CD4-positive, alpha-beta memory T cell (primary cell): ENCODE results near the gene ELP4. TPM values are rescaled to one million over a fixed set of nuclear protein-coding genes. Genes with fewer than 3 reads are reported as not detected.

ENCODE experiments used
- CTCF ChIA-PET: fragments of 350-600 bp; sonication (Branson Sonifier 250); formaldehyde crosslinking; loops from one replicate; lab custom pipeline; 2021; ENCODE audit warnings: inconsistent platforms; ENCODE audit not compliant: partially characterized antibody; lab: Charles Lee
- POLR2A ChIA-PET: fragments of 350-600 bp; sonication (Branson Sonifier 250); formaldehyde crosslinking; loops from one replicate; lab custom pipeline; 2021; ENCODE audit not compliant: partially characterized antibody; lab: Charles Lee
- DNase-seq, 5 donors: peaks; one replicate each; pipeline versions ENCODE4 v3.0.0 to v3.0.0-alpha.2; 2020 to 2022; ENCODE audit warnings: mixed read lengths in 1 of 5
- H3K27ac ChIP-seq: one replicate; pipeline ENCODE4 v1.7.0; 2013; ENCODE audit warnings: low read depth, low read length
- H3K27me3 ChIP-seq: 2 replicates; pipeline ENCODE4 v1.7.0; 2013; ENCODE audit warnings: mild to moderate bottlenecking, low read length, moderate library complexity; ENCODE audit not compliant: insufficient read depth
- H3K36me3 ChIP-seq: 2 replicates; pipeline ENCODE4 v1.7.0; 2013; ENCODE audit warnings: mild to moderate bottlenecking, low read length, moderate library complexity; ENCODE audit not compliant: insufficient read depth
- H3K4me1 ChIP-seq: 2 replicates; pipeline ENCODE4 v1.7.0; 2013; ENCODE audit warnings: mild to moderate bottlenecking, low read length, moderate library complexity; ENCODE audit not compliant: insufficient read depth
- H3K4me3 ChIP-seq, 2 donors: one replicate each; pipeline ENCODE4 v1.7.0; 2013; ENCODE audit warnings: low read length in 2 of 2, mild to moderate bottlenecking in 1 of 2
- H3K9me3 ChIP-seq, 2 donors: one replicate each; pipeline ENCODE4 v1.7.0; 2013; ENCODE audit warnings: low read length in 2 of 2, control low read depth in 1 of 2; ENCODE audit not compliant: control insufficient read depth in 1 of 2
- H3K27ac Mint-ChIP-seq, 7 donors: one replicate each; pipeline ENCODE4 v1.8.0; 2020 to 2021; ENCODE audit warnings: mixed read lengths in 7 of 7, mild to moderate bottlenecking in 6 of 7, inconsistent platforms in 3 of 7, moderate library complexity in 3 of 7
- H3K27me3 Mint-ChIP-seq, 2 donors: one replicate each; pipeline ENCODE4 v1.8.0; 2020 to 2021; ENCODE audit warnings: mixed read lengths in 2 of 2
- H3K36me3 Mint-ChIP-seq, 2 donors: one replicate each; pipeline ENCODE4 v1.8.0; 2020 to 2021; ENCODE audit warnings: mixed read lengths in 2 of 2, inconsistent platforms in 1 of 2, mild to moderate bottlenecking in 1 of 2
- H3K4me1 Mint-ChIP-seq, 4 donors: one replicate each; pipeline ENCODE4 v1.8.0; 2020 to 2021; ENCODE audit warnings: mixed read lengths in 4 of 4, mild to moderate bottlenecking in 1 of 4
- H3K4me3 Mint-ChIP-seq, 8 donors: one replicate each; pipeline ENCODE4 v1.8.0; 2020 to 2021; ENCODE audit warnings: mixed read lengths in 8 of 8, mild to moderate bottlenecking in 7 of 8, moderate library complexity in 6 of 8, inconsistent platforms in 3 of 8
- H3K9me3 Mint-ChIP-seq, 8 donors: one replicate each; pipeline ENCODE4 v1.8.0; 2020 to 2021; ENCODE audit warnings: mixed read lengths in 8 of 8, mild to moderate bottlenecking in 5 of 8, inconsistent platforms in 3 of 8, moderate library complexity in 1 of 8
- intact Hi-C: fragments of 100-400 bp; cut with micrococcal nuclease; formaldehyde crosslinking; loops from one replicate; pipeline ENCODE4 v1.15.1; 2023
- polyA plus RNA-seq, 2 donors: library from polyadenylated mRNA; unstranded; fragments of 300-500 nt; fragmentation: Illumina TruSeq; gene quantifications; one replicate each; pipeline ENCODE4 v1.2.3, GENCODE V29; 2021
- total RNA-seq, 2 experiments: library from RNA; stranded (reverse); gene quantifications; one replicate each; pipeline ENCODE4 v1.2.3, GENCODE V29; 2021

The ELP4 gene
- total and polyA plus RNA-seq, 4 experiments from 2014 or later = 18.1 to 29.0 (median 19.1) TPM

DNA sequence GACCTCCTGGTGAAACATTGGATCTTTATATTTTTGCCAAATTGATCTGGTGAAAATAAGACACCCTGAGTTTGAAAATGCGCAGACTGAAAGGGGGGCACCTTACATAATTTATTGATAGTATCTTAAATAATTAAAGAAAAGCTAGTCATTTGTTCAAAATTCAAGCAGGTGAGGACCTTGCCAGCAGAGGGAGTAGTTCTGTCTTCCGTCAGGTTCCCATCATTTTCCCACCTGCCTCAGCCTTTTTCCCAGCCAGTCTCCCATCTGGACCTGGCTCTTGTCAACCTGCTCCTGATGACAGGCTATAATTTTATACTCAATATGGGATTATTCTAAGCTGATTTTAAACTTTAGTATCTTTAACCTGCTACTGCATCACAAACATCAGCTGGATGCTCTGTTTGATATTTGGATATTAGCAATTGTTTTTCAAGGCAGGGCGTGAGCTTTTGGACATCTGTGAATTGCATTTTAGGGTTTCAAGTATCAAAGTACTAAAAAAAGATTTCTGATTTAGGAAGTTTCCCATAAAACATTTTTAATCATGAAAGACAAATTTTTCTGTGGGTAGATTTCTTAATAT lies 132.0 kb downstream of the ELP4 start:
- no peak for DNase-seq
- Mint-ChIP-seq H3K4me3 (no peak overlapping the region), H3K27ac (no peak overlapping the region), H3K27me3 (no peaks in the 10 kb centered on the region), H3K4me1 (no peaks in the 10 kb centered on the region), H3K36me3 (peaks cover 4 to 7% of the 10 kb centered on the region in 2 donors), H3K9me3 (no peaks in the 10 kb centered on the region)
- ChIA-PET POLR2A (no interaction called here), CTCF (interaction anchor here (0.6 to 2.8 kb wide), 3 partner anchors 9 to 332 kb away, joined by 3 to 9 read pairs (median 3); no protein-coding TSS in a partner anchor)
- Histone ChIP-seq H3K27ac (no peak overlapping the region), H3K4me1 (no peaks in the 10 kb centered on the region), H3K9me3 (no peaks in the 10 kb centered on the region), H3K36me3 (no peaks in the 10 kb centered on the region), H3K4me3 (no peak overlapping the region), H3K27me3 (no peaks in the 10 kb centered on the region)
- intact Hi-C loops = no loop called here

DNA sequence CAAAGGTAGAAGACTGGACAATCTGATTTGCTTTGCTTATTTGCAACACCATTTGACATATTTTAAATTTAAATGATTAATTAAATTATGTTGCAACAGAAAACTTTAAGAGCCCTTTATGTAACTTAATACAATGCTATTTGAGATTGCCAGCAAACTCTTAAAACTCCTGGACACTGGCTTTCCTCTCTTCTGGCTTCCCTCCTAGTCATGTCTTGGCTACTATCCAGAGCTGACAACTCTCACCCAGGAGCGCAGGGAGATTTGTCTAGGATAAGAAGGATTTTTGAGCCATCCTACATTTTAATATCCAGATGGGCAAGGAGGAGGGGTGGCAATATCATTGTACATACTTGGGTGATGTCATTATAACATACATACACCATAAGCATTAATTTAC lies 134.3 kb downstream of the ELP4 start:
- intact Hi-C loops = no loop called here
- Histone ChIP-seq H3K36me3 (no peaks in the 10 kb centered on the region), H3K27ac (no peak overlapping the region), H3K9me3 (no peaks in the 10 kb centered on the region), H3K27me3 (no peaks in the 10 kb centered on the region), H3K4me3 (no peak overlapping the region), H3K4me1 (no peaks in the 10 kb centered on the region)
- Mint-ChIP-seq H3K36me3 (peaks cover 0 to 7% of the 10 kb centered on the region in 2 donors), H3K27ac (no peak overlapping the region), H3K4me1 (no peaks in the 10 kb centered on the region), H3K9me3 (no peaks in the 10 kb centered on the region), H3K27me3 (no peaks in the 10 kb centered on the region), H3K4me3 (no peak overlapping the region)
- DNase-seq = no peak
- ChIA-PET CTCF (no interaction called here), POLR2A (no interaction called here)

DNA sequence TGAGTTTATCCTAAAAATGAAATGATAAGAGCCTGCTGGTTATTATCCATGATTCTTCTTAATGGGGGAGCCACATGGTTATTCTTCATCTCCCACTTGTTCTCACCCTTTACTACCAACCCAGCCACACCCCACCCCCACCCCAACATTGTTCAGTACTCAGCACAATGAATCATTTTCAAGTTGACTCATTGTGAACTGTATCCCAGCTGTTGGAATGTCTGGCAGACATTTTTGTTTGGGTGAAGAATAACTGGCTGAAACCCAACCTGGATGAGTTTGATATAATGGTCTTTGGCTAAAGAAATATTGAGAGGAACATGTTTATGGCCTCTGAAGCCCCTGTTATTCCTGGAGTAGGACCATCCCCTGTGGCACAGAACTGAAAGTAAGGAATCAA lies 136.2 kb downstream of the ELP4 start:
- peaks cover 11 to 14% of the 10 kb centered on the region in 2 donors for H3K36me3 Mint-ChIP-seq
- no peak overlapping the region for H3K27ac ChIP-seq
- no peak overlapping the region for H3K4me3 ChIP-seq
- intact Hi-C loops = no loop called here
- no peaks in the 10 kb centered on the region for H3K27me3 ChIP-seq
- DNase-seq = no peak
- no peaks in the 10 kb centered on the region for H3K4me1 ChIP-seq
- no peaks in the 10 kb centered on the region for H3K9me3 ChIP-seq
- POLR2A ChIA-PET = no interaction called here
- no peaks in the 10 kb centered on the region for H3K4me1 Mint-ChIP-seq
- H3K4me3 Mint-ChIP-seq = no peak overlapping the region
- H3K36me3 ChIP-seq = peaks cover 5% of the 10 kb centered on the region
- H3K9me3 Mint-ChIP-seq = no peaks in the 10 kb centered on the region
- no peak overlapping the region for H3K27ac Mint-ChIP-seq
- no peaks in the 10 kb centered on the region for H3K27me3 Mint-ChIP-seq
- CTCF ChIA-PET = no interaction called here

DNA sequence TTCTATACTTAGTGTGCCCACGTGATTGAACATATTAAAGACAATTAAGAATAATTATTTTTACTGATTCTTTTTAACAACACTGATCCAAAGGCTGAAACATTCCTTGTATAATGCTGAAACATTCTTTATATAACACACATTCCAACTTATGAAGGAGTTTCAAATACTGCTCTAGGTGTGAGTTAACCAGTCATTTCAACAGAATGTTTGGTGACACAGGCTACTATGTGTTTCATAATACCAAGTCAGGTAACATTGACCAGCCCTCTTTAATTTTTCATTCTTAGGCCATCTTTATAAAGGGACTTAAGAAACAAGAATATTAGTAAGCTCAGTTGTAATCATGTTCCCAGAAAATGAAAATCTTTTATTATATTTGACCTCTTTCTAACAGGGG lies 136.6 kb downstream of the ELP4 start:
- H3K27ac Mint-ChIP-seq = no peak overlapping the region
- CTCF ChIA-PET = no interaction called here

DNA sequence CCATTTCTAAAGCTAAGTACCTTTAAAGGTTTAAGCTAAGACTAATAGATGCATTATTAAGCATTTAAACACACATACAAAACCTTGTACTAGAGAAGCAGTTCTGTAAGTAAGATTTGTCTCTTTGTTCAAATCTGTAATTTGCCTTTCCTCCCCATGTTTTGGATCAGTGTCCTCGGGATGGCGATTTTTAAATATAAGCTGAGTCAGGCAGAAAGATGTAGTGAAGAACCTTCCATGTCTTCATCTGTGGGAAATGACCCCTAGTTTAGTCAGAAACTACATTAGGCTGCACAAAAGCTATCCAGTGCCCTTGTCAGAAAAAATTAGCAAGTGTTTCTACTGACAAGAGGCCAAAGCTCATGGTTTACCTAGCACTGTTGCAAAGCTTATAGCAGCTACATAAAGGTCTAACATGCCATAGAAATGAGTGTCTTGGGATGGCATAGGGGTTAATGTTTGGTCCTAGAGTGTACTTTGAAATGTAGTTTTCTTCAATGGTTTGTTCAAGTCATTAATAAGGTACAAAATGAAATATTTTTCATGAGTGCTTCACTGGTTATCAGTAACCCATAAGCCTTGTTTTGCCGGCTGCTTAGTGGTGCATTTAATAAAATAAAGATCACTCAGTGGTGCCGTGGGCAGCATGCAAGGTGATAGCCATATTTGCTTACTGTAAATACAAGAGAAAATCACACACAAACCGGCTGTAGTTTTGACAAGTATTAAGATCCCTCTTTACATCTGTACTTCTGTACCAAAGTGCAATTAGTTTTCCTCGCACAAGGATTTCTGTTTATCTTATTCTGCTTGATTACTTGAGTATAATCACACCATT lies 139.8 kb downstream of the ELP4 start:
- H3K27ac ChIP-seq = no peak overlapping the region
- Mint-ChIP-seq H3K27ac (no peak overlapping the region), H3K27me3 (no peaks in the 10 kb centered on the region), H3K4me3 (no peak overlapping the region), H3K9me3 (no peaks in the 10 kb centered on the region), H3K36me3 (peaks cover 18 to 23% of the 10 kb centered on the region in 2 donors), H3K4me1 (no peaks in the 10 kb centered on the region)
- ChIA-PET POLR2A (no interaction called here), CTCF (interaction anchor here (0.8 to 1.1 kb wide), 2 partner anchors 8 to 22 kb away, joined by 3 read pairs; no protein-coding TSS in a partner anchor)
- no peak for DNase-seq
- no peak overlapping the region for H3K4me3 ChIP-seq
- no peaks in the 10 kb centered on the region for H3K4me1 ChIP-seq
- H3K36me3 ChIP-seq = peaks cover 5% of the 10 kb centered on the region
- intact Hi-C loops = no loop called here
- no peaks in the 10 kb centered on the region for H3K27me3 ChIP-seq
- H3K9me3 ChIP-seq = no peaks in the 10 kb centered on the region

More for the DNA sequence above, 136.6 kb downstream of the ELP4 start:
- Histone ChIP-seq H3K27me3 (no peaks in the 10 kb centered on the region), H3K4me3 (no peak overlapping the region), H3K9me3 (no peaks in the 10 kb centered on the region), H3K27ac (no peak overlapping the region), H3K36me3 (peaks cover 5% of the 10 kb centered on the region), H3K4me1 (no peaks in the 10 kb centered on the region)
- intact Hi-C loops = no loop called here
- no peaks in the 10 kb centered on the region for H3K4me1 Mint-ChIP-seq
- no peak overlapping the region for H3K4me3 Mint-ChIP-seq
- POLR2A ChIA-PET = no interaction called here
- H3K9me3 Mint-ChIP-seq = no peaks in the 10 kb centered on the region
- no peak for DNase-seq
- peaks cover 13 to 17% of the 10 kb centered on the region in 2 donors for H3K36me3 Mint-ChIP-seq
- H3K27me3 Mint-ChIP-seq = no peaks in the 10 kb centered on the region

DNA sequence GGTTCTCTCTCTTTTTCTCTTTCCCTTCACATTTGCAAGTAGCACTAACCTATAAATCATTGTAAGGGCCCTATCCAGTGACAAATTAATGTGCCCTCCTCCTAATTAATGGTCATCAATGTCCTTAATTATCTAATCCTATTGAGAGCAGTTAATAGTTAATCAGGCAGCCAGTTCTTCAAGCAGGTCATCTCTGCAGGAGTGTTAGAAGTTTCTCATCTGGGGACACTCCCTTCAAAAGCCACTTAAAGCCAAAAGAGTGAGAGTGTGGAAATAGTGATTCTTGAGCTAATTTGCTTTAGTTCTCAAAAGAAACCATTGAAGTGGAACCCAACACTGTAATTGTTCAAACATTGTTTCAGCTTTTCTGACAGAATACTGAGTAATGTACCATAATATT lies 141.6 kb downstream of the ELP4 start:
- Mint-ChIP-seq H3K27me3 (no peaks in the 10 kb centered on the region), H3K4me3 (no peak overlapping the region), H3K36me3 (peaks cover 18 to 26% of the 10 kb centered on the region in 2 donors), H3K27ac (no peak overlapping the region), H3K9me3 (no peaks in the 10 kb centered on the region), H3K4me1 (no peaks in the 10 kb centered on the region)
- Histone ChIP-seq H3K4me1 (no peaks in the 10 kb centered on the region), H3K9me3 (no peaks in the 10 kb centered on the region), H3K4me3 (no peak overlapping the region), H3K27ac (no peak overlapping the region), H3K27me3 (no peaks in the 10 kb centered on the region), H3K36me3 (peaks cover 5% of the 10 kb centered on the region)
- intact Hi-C loops = no loop called here
- CTCF ChIA-PET = no interaction called here
- POLR2A ChIA-PET = no interaction called here
- no peak for DNase-seq

DNA sequence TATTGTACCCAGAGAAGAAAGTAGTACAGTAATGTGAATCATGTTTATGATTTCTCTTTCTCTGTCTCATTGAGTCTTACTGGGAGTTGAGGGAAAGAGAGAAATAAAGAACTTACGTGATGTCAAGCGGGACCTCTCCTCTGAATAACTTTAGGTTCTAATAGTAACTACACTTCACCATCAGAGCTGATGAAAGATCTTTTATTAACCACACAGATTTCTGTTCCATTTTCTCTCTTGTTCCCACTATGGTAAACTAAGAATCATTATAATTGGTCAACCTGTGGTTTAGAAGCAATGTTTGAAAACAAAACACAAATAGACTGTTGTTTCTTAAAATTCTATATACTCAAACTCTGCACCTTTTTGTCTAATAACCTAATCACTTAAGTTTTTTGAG lies 142.3 kb downstream of the ELP4 start:
- POLR2A ChIA-PET = no interaction called here
- CTCF ChIA-PET = no interaction called here
- no peak overlapping the region for H3K4me3 Mint-ChIP-seq

More for the DNA sequence above, 142.3 kb downstream of the ELP4 start:
- H3K36me3 Mint-ChIP-seq = peaks cover 18 to 27% of the 10 kb centered on the region in 2 donors
- Histone ChIP-seq H3K36me3 (peaks cover 5% of the 10 kb centered on the region), H3K4me3 (no peak overlapping the region), H3K9me3 (no peaks in the 10 kb centered on the region), H3K27ac (no peak overlapping the region), H3K27me3 (no peaks in the 10 kb centered on the region), H3K4me1 (no peaks in the 10 kb centered on the region)
- H3K9me3 Mint-ChIP-seq = no peaks in the 10 kb centered on the region
- DNase-seq = no peak
- no peak overlapping the region for H3K27ac Mint-ChIP-seq
- H3K4me1 Mint-ChIP-seq = no peaks in the 10 kb centered on the region
- no peaks in the 10 kb centered on the region for H3K27me3 Mint-ChIP-seq
- intact Hi-C loops = no loop called here
